Body of pancreas (tissue), 4 donors: ENCODE data around the gene PALM3.

Experiments
- POLR2A ChIP-seq, 3 donors: fragments of 450-650 bp; IDR thresholded peaks; one replicate each; pipeline ENCODE4 v1.6.1; 2016; ENCODE audit warnings: antibody characterized with exemption in 3 of 3, mild to moderate bottlenecking in 2 of 3
- TF ChIP-seq, protein P1 (sequence below), 7 experiments: fragments of 450-650 bp in 4 of 7; fragments of 200-600 bp in 3 of 7; sonication (generic) in 3 of 7; IDR thresholded peaks; one replicate each; pipeline ENCODE4 v1.5.1; 2016 to 2019; ENCODE audit warnings: antibody characterized with exemption in 7 of 7

DNA sequence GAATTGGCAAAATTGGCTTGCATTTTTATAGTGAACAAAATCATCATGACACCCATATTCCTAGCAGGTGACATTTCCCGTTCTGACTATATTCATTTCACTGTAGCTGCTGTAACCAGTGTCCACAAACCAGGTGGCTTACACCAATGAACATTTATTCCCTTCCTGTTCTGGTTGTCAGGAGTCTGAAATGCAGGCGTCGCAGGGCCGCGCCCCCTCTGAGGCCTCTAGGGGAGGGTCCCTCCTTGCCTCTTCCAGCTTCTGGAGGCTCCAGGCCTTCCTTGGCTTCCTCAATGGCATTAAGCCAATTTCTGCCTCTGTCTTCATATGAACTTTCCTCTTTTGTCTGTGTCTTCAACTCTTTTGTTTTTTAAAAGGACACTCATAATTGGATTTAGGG is 40.4 kb downstream of the PALM3 start:
- no peak for TF ChIP-seq POLR2A (IDR thresholded peaks at IDR 0.05)
- TF ChIP-seq, protein P1, sequence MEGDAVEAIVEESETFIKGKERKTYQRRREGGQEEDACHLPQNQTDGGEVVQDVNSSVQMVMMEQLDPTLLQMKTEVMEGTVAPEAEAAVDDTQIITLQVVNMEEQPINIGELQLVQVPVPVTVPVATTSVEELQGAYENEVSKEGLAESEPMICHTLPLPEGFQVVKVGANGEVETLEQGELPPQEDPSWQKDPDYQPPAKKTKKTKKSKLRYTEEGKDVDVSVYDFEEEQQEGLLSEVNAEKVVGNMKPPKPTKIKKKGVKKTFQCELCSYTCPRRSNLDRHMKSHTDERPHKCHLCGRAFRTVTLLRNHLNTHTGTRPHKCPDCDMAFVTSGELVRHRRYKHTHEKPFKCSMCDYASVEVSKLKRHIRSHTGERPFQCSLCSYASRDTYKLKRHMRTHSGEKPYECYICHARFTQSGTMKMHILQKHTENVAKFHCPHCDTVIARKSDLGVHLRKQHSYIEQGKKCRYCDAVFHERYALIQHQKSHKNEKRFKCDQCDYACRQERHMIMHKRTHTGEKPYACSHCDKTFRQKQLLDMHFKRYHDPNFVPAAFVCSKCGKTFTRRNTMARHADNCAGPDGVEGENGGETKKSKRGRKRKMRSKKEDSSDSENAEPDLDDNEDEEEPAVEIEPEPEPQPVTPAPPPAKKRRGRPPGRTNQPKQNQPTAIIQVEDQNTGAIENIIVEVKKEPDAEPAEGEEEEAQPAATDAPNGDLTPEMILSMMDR (IDR thresholded peaks at IDR 0.05): no peak
